Measurements from ENCODE around the gene TYK2. TPM values are rescaled to one million over a fixed set of nuclear protein-coding genes. Genes with fewer than 3 reads are reported as not detected.
A peak's percentile ranks its signal among the peaks of the same experiment; 100 is the strongest.
"Not testable (repeated sequence)": the region's sequence is repeated elsewhere in the genome, so short reads cannot be mapped to it uniquely, and the experiment has no call there.

The TYK2 gene
- polyA plus RNA-seq, 1 experiment: 40.9 TPM

GRCh38 chr19:10402441-10403038 lies 22.2 kb upstream of the TYK2 start:
- ChIA-PET CTCF (interaction anchor here (1.3 to 12.9 kb wide), 8 partner anchors 11 to 163 kb away, joined by 5 to 321 read pairs (median 16); partner anchors contain the start of genes ICAM1, KRI1 and PDE4A), POLR2A (interaction anchor here (0.6 kb wide), 1 partner anchor 22 kb away, joined by 4 read pairs; the partner anchor contains the start of gene TYK2)
- DNase-seq (ENCODE audit: low read depth): no peak
- peaks cover 5% of the 10 kb centered on the region for H3K36me3 ChIP-seq (ENCODE audit: control insufficient read depth, insufficient read depth, low read length)
- H3K4me3 ChIP-seq (ENCODE audit: low read depth, low read length): peak overlapping the region; percentile 90
- no peaks in the 10 kb centered on the region; the same call in 1 of the 2 replicates for H3K27me3 ChIP-seq (ENCODE audit: control insufficient read depth, insufficient read depth, low read length)
- TF ChIP-seq CTCF (IDR thresholded peaks at IDR 0.05; ENCODE audit: insufficient read depth, low read depth, low read length): no peak

GRCh38 chr19:10399878-10400277 lies 19.5 kb upstream of the TYK2 start:
- DNase-seq (ENCODE audit: low read depth): no peak
- CTCF ChIA-PET: interaction anchor here (1.3 to 5.4 kb wide), 5 partner anchors 8 to 140 kb away, joined by 4 to 42 read pairs (median 9); no protein-coding TSS in a partner anchor
- Histone ChIP-seq H3K4me3 (ENCODE audit: low read depth, low read length) (no peak overlapping the region), H3K36me3 (ENCODE audit: control insufficient read depth, insufficient read depth, low read length) (peaks cover 9% of the 10 kb centered on the region), H3K27me3 (ENCODE audit: control insufficient read depth, insufficient read depth, low read length) (no peaks in the 10 kb centered on the region)
- POLR2A ChIA-PET: interaction anchor here (0.6 kb wide), 1 partner anchor 81 kb away, joined by 12 read pairs; no protein-coding TSS in a partner anchor
- no peak for TF ChIP-seq CTCF (IDR thresholded peaks at IDR 0.05; ENCODE audit: insufficient read depth, low read depth, low read length)

GRCh38 chr19:10399340-10399739 lies 19.0 kb upstream of the TYK2 start:
- DNase-seq (ENCODE audit: low read depth); H3K27me3 ChIP-seq (ENCODE audit: control insufficient read depth, insufficient read depth, low read length); H3K4me3 ChIP-seq (ENCODE audit: low read depth, low read length); POLR2A ChIA-PET: not testable (repeated sequence)
- H3K36me3 ChIP-seq (ENCODE audit: control insufficient read depth, insufficient read depth, low read length): peaks cover 12% of the 10 kb centered on the region
- CTCF ChIA-PET: interaction anchor here (0.6 to 5.4 kb wide), 6 partner anchors 8 to 140 kb away, joined by 3 to 42 read pairs (median 8); no protein-coding TSS in a partner anchor

GRCh38 chr19:10398819-10399218 lies 18.4 kb upstream of the TYK2 start:
- ChIA-PET POLR2A (no interaction called here), CTCF (interaction anchor here (1.7 to 5.4 kb wide), 4 partner anchors 7 to 139 kb away, joined by 8 to 42 read pairs (median 11); no protein-coding TSS in a partner anchor)
- no peak for TF ChIP-seq CTCF (IDR thresholded peaks at IDR 0.05; ENCODE audit: insufficient read depth, low read depth, low read length)
- no peak for DNase-seq (ENCODE audit: low read depth)
- Histone ChIP-seq H3K27me3 (ENCODE audit: control insufficient read depth, insufficient read depth, low read length) (no peaks in the 10 kb centered on the region), H3K4me3 (ENCODE audit: low read depth, low read length) (no peak overlapping the region), H3K36me3 (ENCODE audit: control insufficient read depth, insufficient read depth, low read length) (peaks cover 12% of the 10 kb centered on the region)

GRCh38 chr19:10395917-10396316 lies 15.5 kb upstream of the TYK2 start:
- ChIA-PET POLR2A (no interaction called here), CTCF (interaction anchor here (1.0 kb wide), 1 partner anchor 137 kb away, joined by 3 read pairs; no protein-coding TSS in a partner anchor)
- Histone ChIP-seq H3K4me3 (ENCODE audit: low read depth, low read length) (no peak overlapping the region), H3K36me3 (ENCODE audit: control insufficient read depth, insufficient read depth, low read length) (peaks cover 28% of the 10 kb centered on the region), H3K27me3 (ENCODE audit: control insufficient read depth, insufficient read depth, low read length) (no peaks in the 10 kb centered on the region)
- no peak for DNase-seq (ENCODE audit: low read depth)
- no peak for TF ChIP-seq CTCF (IDR thresholded peaks at IDR 0.05; ENCODE audit: insufficient read depth, low read depth, low read length)
